Caco-2 (cell line): ENCODE measurements around the gene TBC1D2B. TPM values are rescaled to one million over a fixed set of nuclear protein-coding genes. Genes with fewer than 3 reads are reported as not detected.

Source experiments
- BruUV-seq: library from RNA; stranded (reverse); fragments of 400-500 nt; replicated peaks from 2 replicates; lab custom pipeline; 2021; lab: Mats Ljungman, UMichigan
- CTCF ChIA-PET: fragments of 300-600 bp; sonication (Branson Sonifier 250); formaldehyde crosslinking; loops from one replicate; lab custom pipeline; 2022; ENCODE audit warnings: antibody characterized with exemption; lab: Charles Lee
- POLR2A ChIA-PET: fragments of 300-600 bp; sonication (Branson Sonifier 250); formaldehyde crosslinking; loops from one replicate; lab custom pipeline; 2022; ENCODE audit warnings: antibody characterized with exemption; lab: Charles Lee
- DNase-seq, 2 experiments: peaks; one replicate each; pipeline versions ENCODE4 v3.0.0 to v3.0.0-alpha.2; 2020 to 2022
- H3K27me3 ChIP-seq: replicated peaks from 2 replicates; pipeline ENCODE4 v1.6.0; 2011; ENCODE audit warnings: low read length; ENCODE audit not compliant: control insufficient read depth, insufficient read depth
- H3K36me3 ChIP-seq: 2 replicates; pipeline ENCODE4 v1.5.1; 2011; ENCODE audit warnings: low read length; ENCODE audit not compliant: control insufficient read depth, insufficient read depth
- H3K4me1 ChIP-seq: fragments of 250-450 bp; sonication (Bioruptor Pico); 2 replicates; pipeline ENCODE4 v1.5.1; 2020; ENCODE audit warnings: mild to moderate bottlenecking
- H3K4me3 ChIP-seq: 2 replicates; pipeline ENCODE4 v1.5.1; 2011; ENCODE audit warnings: low read depth, mild to moderate bottlenecking, control low read depth, low read length
- H3K9me3 ChIP-seq: fragments of 250-450 bp; sonication (Bioruptor Pico); 2 replicates; pipeline ENCODE4 v1.5.1; 2020; ENCODE audit warnings: mild to moderate bottlenecking, moderate library complexity
- H3K27ac Mint-ChIP-seq: one replicate; pipeline ENCODE4 v1.8.0; 2022; ENCODE audit warnings: mixed read lengths; ENCODE audit not compliant: unreplicated experiment
- H3K27me3 Mint-ChIP-seq: one replicate; pipeline ENCODE4 v1.8.0; 2022; ENCODE audit warnings: mixed read lengths; ENCODE audit not compliant: insufficient read depth, unreplicated experiment
- H3K36me3 Mint-ChIP-seq: one replicate; pipeline ENCODE4 v1.8.0; 2022; ENCODE audit warnings: mild to moderate bottlenecking, mixed read lengths; ENCODE audit not compliant: insufficient read depth, unreplicated experiment
- H3K4me1 Mint-ChIP-seq: one replicate; pipeline ENCODE4 v1.8.0; 2022; ENCODE audit warnings: low read depth, mixed read lengths; ENCODE audit not compliant: unreplicated experiment
- H3K4me3 Mint-ChIP-seq: one replicate; pipeline ENCODE4 v1.8.0; 2022; ENCODE audit warnings: mild to moderate bottlenecking, moderate library complexity, mixed read lengths; ENCODE audit not compliant: unreplicated experiment
- H3K9me3 Mint-ChIP-seq: one replicate; pipeline ENCODE4 v1.8.0; 2022; ENCODE audit warnings: mixed read lengths; ENCODE audit not compliant: unreplicated experiment
- intact Hi-C: fragments of 100-400 bp; cut with micrococcal nuclease; formaldehyde crosslinking; loops from one replicate; pipeline ENCODE4 v1.10.0; 2022; ENCODE audit not compliant: unreplicated experiment
- total RNA-seq: library from RNA; stranded (reverse); gene quantifications from 2 replicates; pipeline ENCODE4 v1.2.3, GENCODE V29; 2022
- TF ChIP-seq, protein P1 (sequence below), 2 experiments: fragments of 200-600 bp in 1 of 2; IDR thresholded peaks; 1 replicate in 1 of 2; 2 replicates in 1 of 2; pipeline versions ENCODE4 v1.5.1 to v1.8.0; 2011 to 2022; ENCODE audit warnings: antibody characterized with exemption in 1 of 2, control low read depth in 1 of 2, inconsistent platforms in 1 of 2, low read depth in 1 of 2, low read length in 1 of 2, mild to moderate bottlenecking in 1 of 2, moderate library complexity in 1 of 2; ENCODE audit not compliant: insufficient read depth in 1 of 2, severe bottlenecking in 1 of 2, unreplicated experiment in 1 of 2

TBC1D2B gene
- total RNA-seq, 1 experiment from 2014 or later = 18.3 TPM

DNA sequence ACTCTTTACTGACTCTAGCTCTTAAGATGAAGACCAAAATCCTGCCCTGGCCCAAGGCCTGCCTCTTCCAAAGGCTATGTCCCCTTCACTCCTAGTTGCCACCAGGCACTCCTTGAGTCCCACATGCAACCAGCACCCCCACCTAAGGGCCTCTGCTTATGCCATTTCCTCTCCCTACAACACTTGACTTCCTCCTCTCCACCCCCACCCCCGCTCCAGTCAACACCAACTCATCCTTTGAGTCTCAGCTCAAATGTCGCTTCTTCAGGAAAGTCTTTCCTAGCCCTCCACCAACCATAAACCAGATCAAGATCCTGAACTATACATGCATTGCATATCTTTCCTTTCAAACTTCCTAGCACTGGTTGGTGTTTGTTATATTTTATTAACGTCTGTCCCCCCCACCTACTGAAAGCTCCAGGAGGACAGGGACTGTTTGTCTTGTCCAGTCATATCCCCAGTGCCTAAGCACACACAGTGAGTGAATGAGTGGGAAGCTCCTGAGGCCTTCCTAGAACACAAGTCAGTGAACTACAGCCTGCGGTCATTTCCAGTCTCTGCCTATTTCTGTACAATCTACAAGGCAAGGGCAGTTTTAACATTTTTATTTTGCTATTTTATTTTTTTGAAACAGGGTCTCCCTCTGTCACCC is 7.3 kb downstream of the TBC1D2B start:
- DNase-seq = no peak
- no peak overlapping the region for H3K27ac Mint-ChIP-seq
- H3K4me1 Mint-ChIP-seq = peaks cover 14% of the 10 kb centered on the region
- H3K9me3 Mint-ChIP-seq = no peaks in the 10 kb centered on the region
- Histone ChIP-seq H3K36me3 (no peaks in the 10 kb centered on the region), H3K27me3 (no peaks in the 10 kb centered on the region), H3K4me3 (no peak overlapping the region), H3K4me1 (peaks cover 18% of the 10 kb centered on the region; the same call in 1 of the 2 replicates), H3K9me3 (no peaks in the 10 kb centered on the region)
- H3K36me3 Mint-ChIP-seq = no peaks in the 10 kb centered on the region
- no peak overlapping the region for H3K4me3 Mint-ChIP-seq
- BruUV-seq = no TSS peak
- ChIA-PET POLR2A (no interaction called here), CTCF (interaction anchor here (0.6 to 1.2 kb wide), 3 partner anchors 14 to 172 kb away, joined by 3 to 5 read pairs (median 4); no protein-coding TSS in a partner anchor)
- TF ChIP-seq, protein P1, sequence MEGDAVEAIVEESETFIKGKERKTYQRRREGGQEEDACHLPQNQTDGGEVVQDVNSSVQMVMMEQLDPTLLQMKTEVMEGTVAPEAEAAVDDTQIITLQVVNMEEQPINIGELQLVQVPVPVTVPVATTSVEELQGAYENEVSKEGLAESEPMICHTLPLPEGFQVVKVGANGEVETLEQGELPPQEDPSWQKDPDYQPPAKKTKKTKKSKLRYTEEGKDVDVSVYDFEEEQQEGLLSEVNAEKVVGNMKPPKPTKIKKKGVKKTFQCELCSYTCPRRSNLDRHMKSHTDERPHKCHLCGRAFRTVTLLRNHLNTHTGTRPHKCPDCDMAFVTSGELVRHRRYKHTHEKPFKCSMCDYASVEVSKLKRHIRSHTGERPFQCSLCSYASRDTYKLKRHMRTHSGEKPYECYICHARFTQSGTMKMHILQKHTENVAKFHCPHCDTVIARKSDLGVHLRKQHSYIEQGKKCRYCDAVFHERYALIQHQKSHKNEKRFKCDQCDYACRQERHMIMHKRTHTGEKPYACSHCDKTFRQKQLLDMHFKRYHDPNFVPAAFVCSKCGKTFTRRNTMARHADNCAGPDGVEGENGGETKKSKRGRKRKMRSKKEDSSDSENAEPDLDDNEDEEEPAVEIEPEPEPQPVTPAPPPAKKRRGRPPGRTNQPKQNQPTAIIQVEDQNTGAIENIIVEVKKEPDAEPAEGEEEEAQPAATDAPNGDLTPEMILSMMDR (IDR thresholded peaks at IDR 0.05; ENCODE audit: insufficient read depth in 1 of 2, low read depth in 1 of 2, low read length in 1 of 2, severe bottlenecking in 1 of 2, unreplicated experiment in 1 of 2) = no peak
- H3K27me3 Mint-ChIP-seq = no peaks in the 10 kb centered on the region
- intact Hi-C loops = no loop called here

DNA sequence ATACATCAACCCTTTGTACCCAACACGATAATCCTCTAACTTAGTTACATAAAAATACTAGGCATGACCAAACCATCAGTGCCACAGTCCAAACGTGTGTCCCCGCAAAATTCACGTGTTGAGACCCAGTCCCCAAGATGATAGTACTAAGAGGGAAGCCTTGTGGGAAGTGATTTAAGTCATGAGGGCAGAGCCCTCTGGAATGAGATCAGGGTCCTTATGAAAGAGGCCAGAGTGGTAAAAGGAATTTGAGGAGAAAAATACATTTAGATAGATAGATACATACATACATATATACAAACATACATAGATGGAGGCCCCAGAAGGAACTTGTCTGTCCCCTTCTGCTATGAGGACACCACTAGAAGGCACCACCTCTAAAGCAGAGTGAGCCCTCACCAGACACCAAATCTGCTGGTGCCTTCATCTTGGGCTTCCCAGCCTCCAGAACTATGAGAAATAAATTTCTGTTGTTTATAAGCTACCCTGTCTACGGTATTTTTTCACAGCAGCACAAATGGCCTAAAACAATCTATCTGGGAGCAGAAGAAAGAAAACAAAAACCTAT is 8.0 kb downstream of the TBC1D2B start:
- TF ChIP-seq, protein P1 (IDR thresholded peaks at IDR 0.05; ENCODE audit: insufficient read depth in 1 of 2, low read depth in 1 of 2, low read length in 1 of 2, severe bottlenecking in 1 of 2, unreplicated experiment in 1 of 2) = no peak

DNA sequence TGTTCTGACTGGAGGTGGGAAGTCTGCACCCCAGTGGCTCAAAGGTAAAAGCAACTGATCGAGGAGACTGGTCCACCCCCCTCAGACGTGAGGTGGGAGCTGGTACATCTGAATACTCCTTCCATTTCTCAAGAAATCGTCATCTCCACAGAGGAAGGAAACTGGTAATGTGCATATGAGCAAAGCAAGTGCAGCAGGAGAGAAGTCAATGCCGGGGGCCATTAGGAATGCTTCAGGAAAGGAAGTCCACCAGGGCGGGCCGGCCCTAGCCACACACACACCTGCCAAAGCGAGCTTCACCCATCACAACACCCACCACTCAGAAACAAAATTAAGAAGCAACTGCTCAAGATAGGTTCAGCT is 8.5 kb downstream of the TBC1D2B start:
- TF ChIP-seq, protein P1 (IDR thresholded peaks at IDR 0.05; ENCODE audit: insufficient read depth in 1 of 2, low read depth in 1 of 2, low read length in 1 of 2, severe bottlenecking in 1 of 2, unreplicated experiment in 1 of 2) = no peak
- DNase-seq = no peak
- Histone ChIP-seq H3K4me3 (no peak overlapping the region), H3K27me3 (no peaks in the 10 kb centered on the region), H3K9me3 (no peaks in the 10 kb centered on the region), H3K36me3 (no peaks in the 10 kb centered on the region), H3K4me1 (peaks cover 22% of the 10 kb centered on the region; the same call in 1 of the 2 replicates)
- intact Hi-C loops = no loop called here
- CTCF ChIA-PET = interaction anchor here (0.9 kb wide), 1 partner anchor 39 kb away, joined by 3 read pairs; no protein-coding TSS in a partner anchor
- Mint-ChIP-seq H3K9me3 (no peaks in the 10 kb centered on the region), H3K27ac (no peak overlapping the region), H3K4me1 (peaks cover 14% of the 10 kb centered on the region), H3K36me3 (no peaks in the 10 kb centered on the region), H3K27me3 (no peaks in the 10 kb centered on the region), H3K4me3 (no peak overlapping the region)
- no TSS peak for BruUV-seq
- POLR2A ChIA-PET = no interaction called here

More for the DNA sequence above, 8.0 kb downstream of the TBC1D2B start:
- no peak for DNase-seq
- intact Hi-C loops = no loop called here
- no TSS peak for BruUV-seq
- Histone ChIP-seq H3K4me3 (no peak overlapping the region), H3K9me3 (no peaks in the 10 kb centered on the region), H3K36me3 (no peaks in the 10 kb centered on the region), H3K27me3 (no peaks in the 10 kb centered on the region), H3K4me1 (peaks cover 22% of the 10 kb centered on the region; the same call in 1 of the 2 replicates)
- POLR2A ChIA-PET = no interaction called here
- H3K4me3 Mint-ChIP-seq = no peak overlapping the region
- peaks cover 14% of the 10 kb centered on the region for H3K4me1 Mint-ChIP-seq
- no peak overlapping the region for H3K27ac Mint-ChIP-seq
- H3K27me3 Mint-ChIP-seq = no peaks in the 10 kb centered on the region
- CTCF ChIA-PET = interaction anchor here (0.9 to 1.2 kb wide), 2 partner anchors 13 to 39 kb away, joined by 3 to 5 read pairs; no protein-coding TSS in a partner anchor
- no peaks in the 10 kb centered on the region for H3K36me3 Mint-ChIP-seq
- H3K9me3 Mint-ChIP-seq = no peaks in the 10 kb centered on the region
